ENCODE data around the gene NAV2. TPM values are rescaled to one million over a fixed set of nuclear protein-coding genes. Genes with fewer than 3 reads are reported as not detected.

Gene NAV2
- total RNA-seq, 1 experiment from 2014 or later: 46.3 TPM

GRCh38 chr11:19962053-19962800 lies 249.6 kb downstream of the NAV2 start:
- no peak overlapping the region for H2BK5ac ChIP-seq (ENCODE audit: insufficient read length, low read length)
- no peak overlapping the region for H4K5ac ChIP-seq (ENCODE audit: insufficient read length, low read depth, low read length)
- Mint-ChIP-seq H3K4me3 (no peak overlapping the region; a peak in 1 of 5 replicates), H3K9me3 (no peaks in the 10 kb centered on the region), H3K27me3 (ENCODE audit: low read depth) (peaks cover 2% of the 10 kb centered on the region; the same call in 1 of the 2 replicates), H3K27ac (no peak overlapping the region; a peak in 1 of 7 replicates), H3K4me1 (peaks cover 9 to 10% of the 10 kb centered on the region in 2 experiments; a peak in 3 of 4 replicates), H3K36me3 (ENCODE audit: insufficient read depth in 1 of 3, low read depth in 3 of 3) (peaks cover 25 to 29% (median 29%) of the 10 kb centered on the region in 3 experiments; a peak in 6 of 7 replicates)
- H2BK120ac ChIP-seq (ENCODE audit: low read depth, low read length, poor library complexity, severe bottlenecking): no peak overlapping the region
- no peak overlapping the region for H3K27ac ChIP-seq (ENCODE audit: insufficient read length, low read depth, low read length)
- no peaks in the 10 kb centered on the region for H3K27me3 ChIP-seq (ENCODE audit: insufficient read depth, low read length)
- no peak overlapping the region for H4K91ac ChIP-seq (ENCODE audit: insufficient read length, low read depth, low read length)
- no peak overlapping the region for H3T11ph ChIP-seq (ENCODE audit: low read length)
- no peaks in the 10 kb centered on the region for H3K9me3 ChIP-seq (ENCODE audit: control insufficient read depth, low read depth, low read length)
- no peaks in the 10 kb centered on the region for H4K20me1 ChIP-seq (ENCODE audit: control insufficient read depth, insufficient read depth, insufficient read length)
- H2AFZ ChIP-seq (ENCODE audit: low read length): no peak overlapping the region
- no peak overlapping the region for H3K9ac ChIP-seq (ENCODE audit: extremely low read depth, insufficient read length, low read length)
- H3K56ac ChIP-seq (ENCODE audit: insufficient read length, low read depth, low read length): no peak overlapping the region
- TF ChIP-seq CTCF (conservative IDR thresholded peaks at IDR 0.05): no peak
- H3K79me1 ChIP-seq (ENCODE audit: insufficient read depth, low read depth, low read length, poor library complexity, severe bottlenecking): no peaks in the 10 kb centered on the region
- no peaks in the 10 kb centered on the region for H3K79me2 ChIP-seq (ENCODE audit: insufficient read depth, low read length)
- no peak overlapping the region for H3K23ac ChIP-seq (ENCODE audit: insufficient read length, low read depth, low read length)
- no peak overlapping the region for H4K8ac ChIP-seq (replicated peaks; ENCODE audit: insufficient read length, low read depth, low read length)
- DNase-seq: no peak
- H3K4ac ChIP-seq (ENCODE audit: low read depth, low read length): no peak overlapping the region
- no peak overlapping the region for H2BK20ac ChIP-seq (ENCODE audit: low read depth, low read length, poor library complexity, severe bottlenecking)
- H3K4me1 ChIP-seq (ENCODE audit: insufficient read depth, low read length): no peaks in the 10 kb centered on the region
- no peak overlapping the region for H2BK15ac ChIP-seq (ENCODE audit: low read depth, low read length)
- H3K18ac ChIP-seq (ENCODE audit: insufficient read length, low read depth, low read length): no peak overlapping the region
- H3K14ac ChIP-seq (ENCODE audit: insufficient read depth, low read length): no peak overlapping the region
- WGBS (ENCODE audit: extremely low coverage, insufficient read length, low lambda C conversion rate): no CpG with 5 or more reads among the region's 4 CpGs
- no peak overlapping the region for H2BK12ac ChIP-seq (ENCODE audit: insufficient read length, low read depth, low read length)
- no peaks in the 10 kb centered on the region for H3K23me2 ChIP-seq (ENCODE audit: insufficient read length, low read depth, low read length, poor library complexity, severe bottlenecking)
- H3K4me2 ChIP-seq (ENCODE audit: insufficient read depth, insufficient read length, low read length): no peak overlapping the region
- H2AK5ac ChIP-seq (ENCODE audit: insufficient read length, low read length): no peak overlapping the region
